Natural killer cell (primary cell): ENCODE data around the gene PTTG1. TPM values are rescaled to one million over a fixed set of nuclear protein-coding genes. Genes with fewer than 3 reads are reported as not detected.

ENCODE experiments used
- ATAC-seq, 3 donors: fragments of 150-1000 bp in 2 of 3; fragments of 200-7000 bp in 1 of 3; cut with Tn5 transposase; 1 replicate in 1 of 3; 2 replicates in 2 of 3; pipeline ENCODE4 v1.10.0; 2021; ENCODE audit warnings: mild to moderate bottlenecking in 2 of 3, moderate library complexity in 2 of 3
- DNase-seq, 2 donors: peaks; one replicate each; pipeline versions ENCODE4 v3.0.0 to v3.0.0-alpha.2; 2013 to 2021; ENCODE audit warnings: mixed read lengths in 1 of 2
- H3K27ac ChIP-seq: one replicate; pipeline ENCODE4 v1.5.1; 2013; ENCODE audit warnings: mild to moderate bottlenecking, low read length
- H3K27me3 ChIP-seq: one replicate; pipeline ENCODE4 v1.6.1; 2013; ENCODE audit warnings: low read length; ENCODE audit not compliant: control insufficient read depth, insufficient read depth
- H3K36me3 ChIP-seq: one replicate; pipeline ENCODE4 v1.6.1; 2013; ENCODE audit warnings: low read length; ENCODE audit not compliant: control insufficient read depth, insufficient read depth
- H3K4me1 ChIP-seq: one replicate; pipeline ENCODE4 v1.6.1; 2013; ENCODE audit warnings: low read length; ENCODE audit not compliant: control insufficient read depth, insufficient read depth
- H3K4me3 ChIP-seq: one replicate; pipeline ENCODE4 v1.5.1; 2013; ENCODE audit warnings: low read length
- H3K9me3 ChIP-seq: one replicate; pipeline ENCODE4 v1.6.1; 2013; ENCODE audit warnings: low read length; ENCODE audit not compliant: control insufficient read depth, insufficient read depth
- H3K27ac Mint-ChIP-seq, 2 donors: one replicate each; pipeline ENCODE4 v1.8.0; 2022; ENCODE audit warnings: mild to moderate bottlenecking in 2 of 2, mixed read lengths in 2 of 2, moderate library complexity in 1 of 2
- H3K27me3 Mint-ChIP-seq, 2 donors: one replicate each; pipeline ENCODE4 v1.8.0; 2022; ENCODE audit warnings: low read depth in 2 of 2, mixed read lengths in 2 of 2
- H3K36me3 Mint-ChIP-seq: one replicate; pipeline ENCODE4 v1.8.0; 2022; ENCODE audit warnings: mixed read lengths
- H3K4me1 Mint-ChIP-seq, 2 donors: one replicate each; pipeline ENCODE4 v1.8.0; 2022; ENCODE audit warnings: mixed read lengths in 2 of 2
- H3K4me3 Mint-ChIP-seq: one replicate; pipeline ENCODE4 v1.8.0; 2022; ENCODE audit warnings: mild to moderate bottlenecking, moderate library complexity, mixed read lengths
- H3K9me3 Mint-ChIP-seq, 2 donors: one replicate each; pipeline ENCODE4 v1.8.0; 2022; ENCODE audit warnings: mixed read lengths in 2 of 2
- CTCF ChIP-seq: fragments of 200-600 bp; IDR thresholded peaks from one replicate; pipeline ENCODE4 v1.8.0; 2022; ENCODE audit warnings: antibody characterized with exemption
- WGBS: methylation state at CpG from one replicate; pipeline ENCODE4 v1.1.7; 2013; ENCODE audit warnings: missing lambda C conversion rate; ENCODE audit not compliant: insufficient coverage; 5-methylcytosine and 5-hydroxymethylcytosine counted together
- intact Hi-C: fragments of 100-400 bp; cut with micrococcal nuclease; formaldehyde crosslinking; loops from one replicate; pipeline ENCODE4 v1.14.2; 2022
- total RNA-seq, 4 donors: library from RNA; stranded (reverse); fragments of 120-200 nt in 1 of 4; gene quantifications; one replicate each; pipeline versions ENCODE4 v1.2.3 to v1.2.4, GENCODE V29; 2013 to 2022

PTTG1 gene
- total RNA-seq, 3 donors from 2014 or later (not counting 1 experiment from before 2014, with no cell fraction given), result 11.7 to 14.8 (median 12.1) TPM

DNA sequence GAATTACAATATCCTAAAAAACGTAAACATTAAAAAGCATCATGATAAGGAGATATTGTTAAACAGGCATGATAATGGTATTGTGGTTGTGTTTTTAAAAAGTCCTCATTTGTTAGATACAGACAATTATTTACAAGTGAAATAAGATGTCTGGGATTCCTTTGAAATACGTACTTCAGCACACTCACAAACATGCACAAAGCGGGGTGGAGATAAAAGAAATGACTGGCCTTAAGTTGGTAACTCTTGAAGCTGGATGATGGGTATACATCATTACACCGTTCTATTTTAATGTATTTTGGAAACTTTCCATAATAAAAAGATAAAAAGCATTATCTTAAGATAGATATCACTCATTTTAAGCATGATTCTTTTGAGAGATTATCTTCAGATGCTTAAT lies 22.8 kb upstream of the PTTG1 start:
- 100% methylated on average over 1 of the region's 4 CpGs for WGBS
- H3K4me1 ChIP-seq, result peaks cover 12% of the 10 kb centered on the region
- peaks cover 19 to 20% of the 10 kb centered on the region in 2 donors for H3K4me1 Mint-ChIP-seq
- no peak overlapping the region for H3K4me3 ChIP-seq
- no peaks in the 10 kb centered on the region for H3K27me3 ChIP-seq
- peak overlapping the region; percentile 94 for H3K4me3 Mint-ChIP-seq
- H3K27ac ChIP-seq, result no peak overlapping the region
- intact Hi-C loops, result no loop called here
- no peaks in the 10 kb centered on the region for H3K9me3 Mint-ChIP-seq
- no peaks in the 10 kb centered on the region for H3K27me3 Mint-ChIP-seq
- peak overlapping the region; percentile 85 to 88 for H3K27ac Mint-ChIP-seq
- TF ChIP-seq CTCF, result no peak
- peaks cover 12% of the 10 kb centered on the region for H3K36me3 ChIP-seq
- ATAC-seq (no peak), DNase-seq (no peak)
- H3K9me3 ChIP-seq, result no peaks in the 10 kb centered on the region
- peaks cover 9% of the 10 kb centered on the region for H3K36me3 Mint-ChIP-seq

DNA sequence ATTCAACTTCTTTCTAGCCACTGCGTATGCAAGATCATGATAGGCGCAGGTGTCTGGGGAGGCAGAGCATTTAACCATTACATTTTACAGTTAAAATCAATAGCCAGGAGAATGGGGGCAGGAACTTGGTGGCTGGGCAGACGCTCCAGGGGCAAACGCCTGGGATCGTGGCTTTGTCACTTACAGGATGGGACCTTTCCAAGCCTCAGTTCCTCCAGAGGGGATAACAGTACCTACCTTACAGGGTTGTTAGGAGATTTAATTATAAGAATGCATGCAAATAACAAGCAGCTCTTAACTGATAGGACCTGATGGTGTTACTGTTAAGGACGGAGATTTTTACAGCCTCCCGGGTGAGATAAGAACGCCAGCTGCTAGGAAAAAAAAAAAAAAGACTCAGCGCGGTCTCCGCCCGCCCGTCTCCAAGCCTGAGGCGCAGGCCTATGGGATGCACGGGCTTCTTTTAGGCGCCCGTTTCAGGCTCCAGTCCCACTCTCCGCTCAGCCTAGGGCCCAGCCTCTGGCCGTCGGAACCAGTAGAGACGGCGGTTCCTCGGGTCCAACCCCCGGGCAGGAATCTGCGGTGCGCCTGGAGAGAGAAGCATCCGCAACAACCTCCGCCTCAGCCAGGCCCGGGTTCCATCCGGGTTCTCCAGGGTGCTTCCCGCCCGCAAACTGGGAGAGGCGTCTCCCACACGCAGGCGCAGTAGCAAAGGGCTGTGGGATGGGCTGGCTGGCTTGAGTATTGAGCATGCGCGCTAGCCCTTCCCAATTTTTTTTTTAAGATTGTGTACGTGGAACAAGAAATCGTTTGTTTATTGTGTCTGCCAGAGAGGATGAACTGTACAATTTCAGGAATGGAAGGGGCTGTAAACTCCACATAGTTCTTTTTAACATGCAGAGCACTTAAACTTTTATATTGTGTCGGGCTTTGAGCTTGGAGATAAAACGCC lies 22.0 kb upstream of the PTTG1 start, which contains the start of gene FAM200C:
Gene FAM200C, minus strand, starts transcription at position 653 of the 952 bp plus-strand sequence. CDS start 4,564 bp downstream, outside the sequence.
- peaks cover 18% of the 10 kb centered on the region for H3K36me3 Mint-ChIP-seq
- H3K4me1 ChIP-seq, result peaks cover 12% of the 10 kb centered on the region
- peak within 1 kb of the TSS; percentile 94 for H3K4me3 Mint-ChIP-seq
- peaks cover 19 to 20% of the 10 kb centered on the region in 2 donors for H3K4me1 Mint-ChIP-seq
- no peaks in the 10 kb centered on the region for H3K9me3 Mint-ChIP-seq
- ATAC-seq (peak; percentile 64 to 83 (median 77)), DNase-seq (peak; percentile 54 to 81)
- peak within 1 kb of the TSS; percentile 7 for H3K27ac ChIP-seq
- H3K4me3 ChIP-seq, result peak within 1 kb of the TSS; percentile 76
- WGBS, result 1% methylated on average over 41 of the region's 41 CpGs
- peaks cover 21% of the 10 kb centered on the region for H3K36me3 ChIP-seq
- TF ChIP-seq CTCF, result no peak
- H3K27ac Mint-ChIP-seq, result peak within 1 kb of the TSS; percentile 85 to 88
- intact Hi-C loops, result no loop called here
- H3K27me3 ChIP-seq, result no peaks in the 10 kb centered on the region
- H3K9me3 ChIP-seq, result no peaks in the 10 kb centered on the region
- no peaks in the 10 kb centered on the region for H3K27me3 Mint-ChIP-seq

- Mint-ChIP-seq H3K4me1 (peaks cover 53 to 61% of the 10 kb centered on the region in 2 donors), H3K27me3 (no peaks in the 10 kb centered on the region), H3K9me3 (no peaks in the 10 kb centered on the region), H3K27ac (peak within 1 kb of the TSS; percentile 99), H3K36me3 (no peaks in the 10 kb centered on the region), H3K4me3 (peak within 1 kb of the TSS; percentile 96)
- peak within 1 kb of the TSS; percentile 99 for H3K4me3 ChIP-seq
- intact Hi-C loops, result loop anchor here (1.0 kb wide), 2 partner anchors 300 to 410 kb away; partner anchors contain the start of genes PWWP2A and TTC1
- peaks cover 9% of the 10 kb centered on the region for H3K36me3 ChIP-seq
- H3K27ac ChIP-seq, result peak within 1 kb of the TSS; percentile 97
- no peak for TF ChIP-seq CTCF
- under 1% methylated on average over 48 of the region's 48 CpGs for WGBS
- H3K27me3 ChIP-seq, result no peaks in the 10 kb centered on the region
- DNase-seq (peak; percentile 94 to 96), ATAC-seq (peak; percentile 78 to 87 (median 81))
- no peaks in the 10 kb centered on the region for H3K9me3 ChIP-seq
- H3K4me1 ChIP-seq, result peaks cover 19% of the 10 kb centered on the region
These were observed 2.8 kb upstream of the PTTG1 start, which contains the start of gene SLU7 for GRCh38 chr5:160418561-160419457. Gene SLU7 (minus strand): TSS chr5:160419081. CDS start chr5:160415294, 3,787 bp downstream.
